CD4-positive, alpha-beta T cell treated with Interferon alpha-2 for 1 hour (primary cell): ENCODE measurements around the gene SLC44A4.

Experiments
- DNase-seq, 2 donors: peaks; one replicate each; pipeline ENCODE4 v3.0.0-alpha.2; 2020 to 2022

SLC44A4 gene

GRCh38 chr6:31900917-31901414, 22.2 kb upstream of the SLC44A4 start:
- DNase-seq, result no peak

- DNase-seq, result peak in 1 of 2 donors; percentile 29
Measured at GRCh38 chr6:31899882-31900722, 21.3 kb upstream of the SLC44A4 start.

DNA sequence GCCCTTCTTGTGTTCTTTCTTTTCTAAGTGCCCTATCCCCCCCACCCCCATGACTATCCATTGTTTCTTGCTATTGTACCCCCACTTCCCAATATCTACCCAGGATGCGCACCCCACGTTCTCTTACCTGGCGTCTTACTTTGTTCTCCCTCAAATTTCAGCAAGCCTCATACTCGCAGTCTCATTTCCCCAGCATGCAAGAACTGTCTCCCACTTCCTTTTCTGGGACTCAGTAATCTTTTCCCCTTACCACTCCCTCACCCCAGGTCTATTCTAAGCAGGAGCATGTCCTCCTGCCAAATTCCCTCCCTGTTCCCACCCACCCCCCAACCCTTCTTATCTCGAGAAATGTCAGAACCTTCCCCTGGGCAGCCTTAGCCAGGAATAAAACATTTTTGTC, 20.4 kb upstream of the SLC44A4 start:
- no peak for DNase-seq

- DNase-seq, result peak; percentile 37 to 76
Measured at GRCh38 chr6:31898383-31899011, 19.7 kb upstream of the SLC44A4 start.

- peak; percentile 80 to 88 for DNase-seq
Measured at GRCh38 chr6:31897612-31898382, 19.0 kb upstream of the SLC44A4 start, which contains the start of gene EHMT2. EHMT2 (minus strand) TSS chr6:31897698; CDS start chr6:31897677, 21 bp downstream.

DNA sequence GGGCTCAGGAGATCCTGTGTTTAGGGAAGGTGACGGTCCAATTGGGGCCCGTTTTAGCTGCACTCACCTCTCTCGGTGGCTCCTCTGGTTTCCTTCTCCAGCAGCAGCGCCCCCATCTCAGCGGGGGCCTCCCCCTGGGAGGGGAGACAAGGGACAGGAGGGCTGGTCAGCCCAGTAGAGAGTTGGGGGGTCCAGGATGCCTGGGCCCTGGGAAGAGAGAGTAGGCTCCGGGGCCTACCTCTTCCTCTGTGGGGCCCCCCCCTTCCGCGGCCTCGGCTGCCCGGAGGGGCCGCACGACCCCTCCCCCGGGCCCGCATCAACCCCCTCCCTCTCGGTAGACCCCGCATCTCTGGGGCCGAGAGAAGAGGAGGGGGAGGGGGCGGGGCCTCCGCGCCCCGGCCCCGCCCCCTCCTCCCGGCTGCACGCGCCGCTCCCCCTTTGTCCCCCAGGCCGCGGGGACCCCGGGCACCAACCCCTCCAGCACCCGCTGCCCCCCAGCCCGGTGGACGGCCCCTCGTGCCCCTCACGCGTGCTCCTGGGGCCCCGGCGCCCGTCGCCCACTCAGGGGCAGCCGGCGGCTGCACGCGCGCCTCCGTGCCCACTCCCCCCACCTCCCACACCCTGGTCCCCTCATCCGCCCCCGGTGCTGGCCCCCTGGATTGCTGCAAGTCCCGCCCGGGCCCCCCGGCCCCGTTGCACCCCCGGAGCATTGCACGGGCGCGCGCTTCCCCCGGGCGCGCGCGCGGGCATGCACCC, 18.2 kb upstream of the SLC44A4 start:
- peak in 1 of 2 donors; percentile 19 for DNase-seq

DNA sequence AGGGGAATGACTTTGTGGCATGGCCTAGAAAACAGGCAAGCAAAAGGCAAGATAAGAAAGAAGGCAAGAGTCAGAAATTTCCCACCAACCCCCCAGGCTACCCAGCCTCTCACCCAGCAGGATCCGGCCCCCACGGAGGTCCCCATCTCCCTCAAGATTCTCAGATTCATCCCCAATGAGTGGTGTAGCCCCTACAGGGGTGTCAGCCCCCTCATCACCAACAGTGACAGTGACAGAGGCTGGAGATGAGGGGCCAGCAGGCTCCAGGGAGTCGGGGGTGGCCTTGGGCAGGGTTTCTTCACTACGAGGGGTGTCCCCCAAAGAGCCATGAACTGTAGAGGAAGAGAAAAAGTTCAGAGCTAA, 17.7 kb upstream of the SLC44A4 start:
- DNase-seq, result no peak

- no peak for DNase-seq
Measured at GRCh38 chr6:31892821-31893220, 14.0 kb upstream of the SLC44A4 start.

- no peak for DNase-seq
Measured at GRCh38 chr6:31889331-31889972, 10.7 kb upstream of the SLC44A4 start.

DNA sequence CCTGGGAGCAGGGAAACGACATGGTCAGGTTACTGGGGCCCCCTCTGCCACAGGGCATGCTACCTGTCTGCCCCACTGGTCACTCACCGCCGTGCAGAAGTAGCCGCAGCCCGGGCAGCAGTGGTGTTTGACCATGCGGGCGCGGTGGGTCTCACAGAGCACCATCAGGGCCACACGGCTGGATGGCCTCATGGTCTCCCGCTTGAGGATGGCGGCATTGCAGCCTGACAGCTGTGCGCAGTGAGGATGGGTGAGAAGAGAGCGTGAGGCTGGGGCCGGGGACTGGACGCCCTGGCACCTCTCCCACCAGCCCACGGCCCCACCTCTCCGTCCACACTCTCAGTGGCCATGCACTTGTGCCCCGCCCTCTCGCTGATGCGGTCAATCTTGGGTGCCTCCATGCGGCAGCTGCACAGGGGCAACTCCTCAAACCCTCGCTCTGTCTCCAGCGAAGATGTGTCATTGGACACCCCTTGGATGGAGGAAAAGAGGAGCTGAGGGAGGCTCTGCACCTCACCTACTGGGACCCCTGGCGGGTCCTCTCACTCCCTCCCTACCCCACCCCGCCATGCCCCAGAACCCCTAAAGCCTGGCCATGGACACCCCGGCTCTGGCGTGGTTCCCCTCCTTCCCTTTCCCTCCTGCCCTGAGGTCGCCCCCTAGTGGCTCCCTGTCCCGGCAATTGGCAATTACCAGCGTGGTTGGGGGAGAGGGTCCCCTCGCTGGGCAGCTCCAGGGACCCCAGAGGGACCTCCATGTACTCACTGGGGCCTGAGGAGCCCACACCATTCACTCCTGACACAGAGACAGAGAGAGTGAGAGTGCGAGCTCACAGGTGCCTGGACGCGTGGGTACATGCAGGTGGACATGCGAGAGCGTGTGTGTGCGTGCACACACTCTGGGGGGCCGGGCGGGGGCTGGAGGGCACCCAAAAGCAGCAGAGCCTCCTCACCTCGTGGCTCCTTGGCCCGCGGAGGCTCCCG, 9.8 kb upstream of the SLC44A4 start:
- peak; percentile 38 to 58 for DNase-seq

GRCh38 chr6:31887173-31888007, 8.6 kb upstream of the SLC44A4 start:
- no peak for DNase-seq

DNA sequence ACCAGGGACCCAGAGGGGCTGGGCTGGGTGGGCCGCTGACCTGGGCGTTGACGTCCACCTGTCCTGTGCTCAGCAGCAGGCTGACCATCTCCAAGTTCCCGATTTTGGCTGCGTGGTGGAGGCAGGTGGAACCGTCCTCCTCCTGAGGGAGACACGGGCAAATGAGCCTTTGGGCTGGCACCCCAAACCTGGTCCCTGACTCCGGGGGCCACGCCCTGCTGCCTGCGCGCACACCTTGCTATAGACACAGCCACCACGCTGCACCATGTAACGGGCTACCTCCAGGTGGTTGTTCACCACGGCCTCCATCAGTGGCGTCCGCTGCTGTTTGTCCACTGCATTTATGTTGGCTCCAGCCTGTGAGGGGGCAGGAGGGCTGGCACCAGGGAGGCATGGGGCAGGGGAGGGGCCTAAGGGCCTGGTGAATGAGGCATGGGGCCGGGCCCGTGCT, 7.8 kb upstream of the SLC44A4 start:
- no peak for DNase-seq

DNA sequence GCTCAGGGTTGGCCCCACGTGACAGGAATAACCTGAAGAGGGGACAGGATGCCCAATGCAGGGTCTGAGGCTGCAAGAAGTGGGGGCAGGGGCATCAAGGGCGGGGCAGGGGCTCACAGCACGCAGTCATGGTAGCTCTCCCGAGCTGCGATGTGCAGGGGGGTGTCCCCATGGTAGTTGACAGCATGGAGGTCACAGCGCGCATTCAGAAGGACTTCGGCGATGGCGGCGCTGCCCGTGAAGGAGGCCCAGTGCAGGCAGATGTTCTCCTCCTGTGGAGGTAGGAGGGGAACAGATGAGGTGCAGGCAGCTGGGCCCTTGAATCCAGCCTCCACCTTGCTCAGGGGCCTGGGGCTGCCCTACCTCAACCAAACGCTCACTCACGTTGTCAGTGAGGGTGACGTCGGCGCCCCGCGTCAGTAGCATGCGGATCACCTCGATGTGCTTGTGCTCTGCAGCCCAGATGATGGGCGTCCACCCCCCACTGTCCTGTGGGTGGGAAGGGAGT, 5.8 kb upstream of the SLC44A4 start:
- DNase-seq, result no peak

DNA sequence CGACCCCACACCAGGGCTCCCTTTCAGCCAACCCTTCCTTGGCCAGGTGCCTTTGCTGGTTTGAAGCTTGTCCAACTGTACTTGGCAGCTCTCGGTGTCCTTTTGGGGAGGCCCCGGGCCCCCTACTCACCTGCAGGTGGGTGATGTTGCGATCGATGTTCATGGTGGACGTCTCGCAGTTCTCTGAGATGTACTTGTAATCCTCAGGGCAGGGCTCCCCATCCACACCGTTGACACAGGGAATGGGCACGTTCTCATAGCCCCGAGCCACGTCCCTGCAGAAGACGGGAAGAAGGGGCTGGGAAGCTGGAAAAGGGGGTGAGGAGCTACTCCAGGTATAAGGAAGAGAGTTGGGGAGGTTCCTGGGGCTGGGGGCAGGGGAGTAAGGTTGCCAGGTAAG, 4.9 kb upstream of the SLC44A4 start:
- DNase-seq, result no peak

DNA sequence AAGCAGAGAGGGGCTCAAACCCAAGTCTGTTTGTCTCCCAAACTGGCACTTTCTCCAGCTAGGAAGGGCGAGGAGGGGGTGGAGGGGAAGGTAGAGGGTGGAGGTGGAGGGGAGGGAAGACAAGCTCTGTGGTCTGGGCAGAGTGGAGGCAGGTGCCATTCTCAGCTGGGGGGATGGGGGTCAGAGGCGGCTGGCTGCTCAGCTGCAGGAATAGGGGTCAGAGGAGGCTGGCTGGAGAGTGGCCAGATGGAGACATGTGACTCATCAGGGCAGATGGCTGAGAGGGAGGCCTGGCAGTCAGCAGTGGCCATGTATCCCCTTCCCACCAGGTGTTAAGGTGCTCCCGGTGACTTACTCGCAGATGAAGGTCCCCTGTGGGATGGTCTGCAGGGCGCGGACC, 3.5 kb upstream of the SLC44A4 start:
- no peak for DNase-seq

DNA sequence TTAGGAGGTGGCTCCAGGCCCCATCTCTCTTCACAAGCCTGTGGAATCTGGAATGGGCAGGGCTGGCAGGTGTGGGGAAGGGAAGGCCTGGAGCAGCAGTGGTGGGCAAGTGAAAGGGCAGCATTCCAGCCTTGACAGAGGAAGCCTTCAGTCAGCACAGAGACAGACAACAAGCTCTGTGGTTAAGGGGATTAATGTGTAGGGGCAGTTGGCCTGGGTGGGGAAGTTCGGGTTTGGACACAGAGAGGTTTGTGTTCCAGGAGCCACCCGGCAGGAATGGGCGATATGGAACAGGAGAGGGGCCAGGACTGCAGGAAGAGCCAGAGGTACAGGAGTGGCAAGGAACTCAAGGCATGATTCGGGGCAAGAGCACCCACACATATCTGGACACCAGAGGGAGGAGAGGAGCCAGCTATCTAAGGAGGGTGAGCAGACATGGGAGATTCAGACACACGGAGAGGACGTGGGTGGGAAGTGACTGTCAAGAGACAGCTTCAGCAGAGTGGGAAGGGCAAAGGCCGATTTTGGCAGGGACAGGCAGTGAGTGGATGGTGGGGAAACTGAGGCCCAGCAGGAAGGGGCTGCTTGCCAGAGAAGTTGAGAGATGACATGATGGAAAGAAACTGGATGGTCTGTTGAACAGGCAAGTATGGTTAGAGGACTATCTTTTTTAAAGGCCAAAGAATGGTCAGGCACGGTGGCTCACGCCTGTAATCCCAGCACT, 2.5 kb upstream of the SLC44A4 start:
- DNase-seq, result no peak

DNA sequence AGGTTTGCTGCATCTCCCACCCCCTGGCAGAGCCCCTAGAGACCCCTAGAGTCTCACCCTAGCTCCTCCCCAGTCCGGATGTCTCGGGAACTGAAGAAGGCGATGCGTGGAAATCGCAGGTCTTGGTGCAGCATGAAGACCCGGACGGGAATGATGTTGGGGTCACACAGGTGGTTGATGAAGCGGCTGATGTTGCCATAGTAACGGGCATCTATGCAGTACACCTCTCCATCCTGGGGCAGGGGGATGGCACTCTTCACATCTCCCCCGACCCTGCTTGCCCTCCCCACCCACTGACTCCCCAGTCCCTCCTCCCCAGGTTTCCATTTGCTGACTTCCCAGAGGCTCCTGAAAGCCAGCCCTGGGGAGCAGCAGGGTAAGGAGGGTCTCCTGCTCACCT, 1.8 kb upstream of the SLC44A4 start:
- DNase-seq, result no peak

DNA sequence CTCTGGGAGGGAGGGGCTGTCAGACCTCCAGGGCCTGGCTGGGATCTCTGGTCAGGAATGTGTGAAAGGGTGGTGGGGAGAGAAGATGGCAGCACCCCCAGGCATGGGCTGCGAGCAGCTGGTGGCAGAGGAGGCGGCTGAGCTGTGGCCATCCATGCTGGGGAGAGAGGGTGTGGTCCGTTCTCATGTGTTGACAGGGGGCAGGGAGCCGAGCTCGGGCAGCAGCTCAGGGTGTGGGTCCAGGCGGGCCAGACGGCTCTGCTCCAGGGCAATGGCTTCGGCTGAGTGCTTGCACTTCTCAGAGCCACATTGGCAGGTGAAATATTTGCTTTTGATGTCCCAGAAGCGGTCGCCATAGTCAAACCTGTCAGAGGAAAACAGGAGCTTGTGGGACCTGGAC, 1.1 kb upstream of the SLC44A4 start:
- no peak for DNase-seq

GRCh38 chr6:31879143-31879542, 346 bp upstream of the SLC44A4 start:
- DNase-seq, result no peak
